ENCODE results near the gene CCR5AS.

CCR5AS gene

GRCh38 chr3:46381625-46382024 is 25.2 kb downstream of the CCR5AS start:
- Mint-ChIP-seq H3K27ac (no peak overlapping the region), H3K4me3 (no peak overlapping the region), H3K27me3 (no peaks in the 10 kb centered on the region), H3K4me1 (peaks cover 20% of the 10 kb centered on the region), H3K9me3 (no peaks in the 10 kb centered on the region), H3K36me3 (no peaks in the 10 kb centered on the region)

GRCh38 chr3:46380471-46381221 is 26.2 kb downstream of the CCR5AS start:
- Mint-ChIP-seq H3K27ac (no peak overlapping the region), H3K36me3 (no peaks in the 10 kb centered on the region), H3K4me3 (no peak overlapping the region), H3K9me3 (no peaks in the 10 kb centered on the region), H3K4me1 (peaks cover 24% of the 10 kb centered on the region), H3K27me3 (no peaks in the 10 kb centered on the region)

GRCh38 chr3:46378426-46378942 is 28.4 kb downstream of the CCR5AS start:
- Mint-ChIP-seq H3K4me1 (peaks cover 33% of the 10 kb centered on the region), H3K9me3 (no peaks in the 10 kb centered on the region), H3K27ac (peak overlapping the region; percentile 31), H3K36me3 (no peaks in the 10 kb centered on the region), H3K27me3 (no peaks in the 10 kb centered on the region), H3K4me3 (no peak overlapping the region)

- Mint-ChIP-seq H3K36me3 (no peaks in the 10 kb centered on the region), H3K27ac (no peak overlapping the region), H3K9me3 (no peaks in the 10 kb centered on the region), H3K4me3 (no peak overlapping the region), H3K4me1 (peaks cover 30% of the 10 kb centered on the region), H3K27me3 (no peaks in the 10 kb centered on the region)
Observed at GRCh38 chr3:46375814-46376213, 31.1 kb downstream of the CCR5AS start.

GRCh38 chr3:46375218-46375617 is 31.6 kb downstream of the CCR5AS start:
- no peaks in the 10 kb centered on the region for H3K36me3 Mint-ChIP-seq
- H3K27me3 Mint-ChIP-seq = no peaks in the 10 kb centered on the region
- no peak overlapping the region for H3K27ac Mint-ChIP-seq
- peaks cover 29% of the 10 kb centered on the region for H3K4me1 Mint-ChIP-seq
- no peak overlapping the region for H3K4me3 Mint-ChIP-seq
- H3K9me3 Mint-ChIP-seq = no peaks in the 10 kb centered on the region

GRCh38 chr3:46374755-46375154 is 32.1 kb downstream of the CCR5AS start:
- no peak overlapping the region for H3K27ac Mint-ChIP-seq
- no peaks in the 10 kb centered on the region for H3K27me3 Mint-ChIP-seq
- no peak overlapping the region for H3K4me3 Mint-ChIP-seq
- no peaks in the 10 kb centered on the region for H3K36me3 Mint-ChIP-seq
- H3K4me1 Mint-ChIP-seq = peaks cover 34% of the 10 kb centered on the region
- no peaks in the 10 kb centered on the region for H3K9me3 Mint-ChIP-seq

GRCh38 chr3:46372492-46373359 is 34.1 kb downstream of the CCR5AS start:
- Mint-ChIP-seq H3K4me1 (peaks cover 40% of the 10 kb centered on the region), H3K27ac (no peak overlapping the region), H3K36me3 (no peaks in the 10 kb centered on the region), H3K4me3 (no peak overlapping the region), H3K9me3 (no peaks in the 10 kb centered on the region), H3K27me3 (no peaks in the 10 kb centered on the region)

GRCh38 chr3:46371519-46372340 is 35.1 kb downstream of the CCR5AS start:
- Mint-ChIP-seq H3K4me1 (peaks cover 40% of the 10 kb centered on the region), H3K9me3 (no peaks in the 10 kb centered on the region), H3K27ac (no peak overlapping the region), H3K4me3 (no peak overlapping the region), H3K27me3 (no peaks in the 10 kb centered on the region), H3K36me3 (no peaks in the 10 kb centered on the region)

- peaks cover 40% of the 10 kb centered on the region for H3K4me1 Mint-ChIP-seq
- H3K27ac Mint-ChIP-seq = peak within 1 kb of the TSS; percentile 71
- no peak within 1 kb of the TSS for H3K4me3 Mint-ChIP-seq
- H3K9me3 Mint-ChIP-seq = no peaks in the 10 kb centered on the region
- no peaks in the 10 kb centered on the region for H3K36me3 Mint-ChIP-seq
- peaks cover 2% of the 10 kb centered on the region for H3K27me3 Mint-ChIP-seq
Observed at GRCh38 chr3:46370839-46371518, 35.9 kb downstream of the CCR5AS start, which contains the start of gene CCR5. CCR5 (plus strand) TSS chr3:46370946; CDS start chr3:46372903, 1,957 bp downstream.

- Mint-ChIP-seq H3K27ac (peak overlapping the region; percentile 71), H3K4me1 (peaks cover 27% of the 10 kb centered on the region), H3K4me3 (no peak overlapping the region)
Observed at GRCh38 chr3:46369675-46370132, 37.2 kb downstream of the CCR5AS start.

GRCh38 chr3:46369151-46369550 is 37.7 kb downstream of the CCR5AS start:
- Mint-ChIP-seq H3K27me3 (peaks cover 2% of the 10 kb centered on the region), H3K4me1 (peaks cover 22% of the 10 kb centered on the region), H3K4me3 (no peak overlapping the region), H3K36me3 (peaks cover 2% of the 10 kb centered on the region), H3K27ac (no peak overlapping the region), H3K9me3 (no peaks in the 10 kb centered on the region)

More at GRCh38 chr3:46369675-46370132, 37.2 kb downstream of the CCR5AS start:
- Mint-ChIP-seq H3K9me3 (no peaks in the 10 kb centered on the region), H3K36me3 (no peaks in the 10 kb centered on the region), H3K27me3 (peaks cover 2% of the 10 kb centered on the region)

GRCh38 chr3:46368569-46368968 is 38.3 kb downstream of the CCR5AS start:
- peaks cover 22% of the 10 kb centered on the region for H3K4me1 Mint-ChIP-seq
- peaks cover 2% of the 10 kb centered on the region for H3K27me3 Mint-ChIP-seq
- H3K4me3 Mint-ChIP-seq = no peak overlapping the region
- peaks cover 2% of the 10 kb centered on the region for H3K36me3 Mint-ChIP-seq
- no peaks in the 10 kb centered on the region for H3K9me3 Mint-ChIP-seq
- no peak overlapping the region for H3K27ac Mint-ChIP-seq

- peaks cover 22% of the 10 kb centered on the region for H3K4me1 Mint-ChIP-seq
- H3K4me3 Mint-ChIP-seq = no peak overlapping the region
- no peak overlapping the region for H3K27ac Mint-ChIP-seq
- peaks cover 2% of the 10 kb centered on the region for H3K36me3 Mint-ChIP-seq
- H3K9me3 Mint-ChIP-seq = no peaks in the 10 kb centered on the region
- H3K27me3 Mint-ChIP-seq = peaks cover 2% of the 10 kb centered on the region
Observed at GRCh38 chr3:46367811-46368210, 39.1 kb downstream of the CCR5AS start.

GRCh38 chr3:46365737-46366524 is 40.9 kb downstream of the CCR5AS start:
- Mint-ChIP-seq H3K27ac (no peak overlapping the region), H3K4me1 (peaks cover 21% of the 10 kb centered on the region), H3K9me3 (no peaks in the 10 kb centered on the region), H3K36me3 (peaks cover 2% of the 10 kb centered on the region), H3K27me3 (peaks cover 2% of the 10 kb centered on the region), H3K4me3 (no peak overlapping the region)

Measured in activated naive CD4-positive, alpha-beta T cell treated with anti-CD3 and anti-CD28 coated beads, Interleukin-2, amount 50 U/mL, for 24 hours (primary cell).